ENCODE measurements around the gene ANTXR2.

Gene ANTXR2

GRCh38 chr4:80026100-80026499 is 46.9 kb downstream of the ANTXR2 start:
- peaks cover 21% of the 10 kb centered on the region for H3K36me3 Mint-ChIP-seq
- H3K27me3 Mint-ChIP-seq = no peaks in the 10 kb centered on the region
- no peak overlapping the region for H3K4me3 Mint-ChIP-seq
- H3K4me1 Mint-ChIP-seq = no peaks in the 10 kb centered on the region
- no peaks in the 10 kb centered on the region for H3K9me3 Mint-ChIP-seq
- H3K27ac Mint-ChIP-seq = no peak overlapping the region

- Mint-ChIP-seq H3K9me3 (no peaks in the 10 kb centered on the region), H3K27ac (no peak overlapping the region), H3K36me3 (peaks cover 21% of the 10 kb centered on the region), H3K4me3 (no peak overlapping the region), H3K4me1 (no peaks in the 10 kb centered on the region), H3K27me3 (no peaks in the 10 kb centered on the region)
Observed at GRCh38 chr4:80024335-80024734, 48.7 kb downstream of the ANTXR2 start.

DNA sequence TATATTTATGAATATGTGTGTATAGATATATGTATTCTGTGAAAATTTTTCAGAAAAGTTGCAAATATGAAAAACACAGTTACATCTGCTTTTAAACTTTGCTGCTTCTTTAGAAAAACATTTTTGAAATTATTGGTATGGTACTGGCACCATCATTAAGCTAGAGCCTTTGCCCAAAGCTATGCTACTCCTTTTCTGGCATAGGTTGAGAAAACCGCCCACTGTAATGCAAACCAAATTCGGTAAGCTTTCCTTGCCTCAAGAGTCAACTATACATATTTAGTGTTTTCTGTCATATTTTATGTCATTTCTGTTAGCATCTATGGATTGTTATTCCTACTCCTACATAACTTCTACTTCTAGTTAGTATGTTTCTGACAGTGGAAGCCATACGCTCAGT is 50.7 kb downstream of the ANTXR2 start:
- Mint-ChIP-seq H3K27me3 (no peaks in the 10 kb centered on the region), H3K27ac (no peak overlapping the region), H3K4me3 (no peak overlapping the region), H3K9me3 (no peaks in the 10 kb centered on the region), H3K36me3 (peaks cover 22% of the 10 kb centered on the region), H3K4me1 (no peaks in the 10 kb centered on the region)

DNA sequence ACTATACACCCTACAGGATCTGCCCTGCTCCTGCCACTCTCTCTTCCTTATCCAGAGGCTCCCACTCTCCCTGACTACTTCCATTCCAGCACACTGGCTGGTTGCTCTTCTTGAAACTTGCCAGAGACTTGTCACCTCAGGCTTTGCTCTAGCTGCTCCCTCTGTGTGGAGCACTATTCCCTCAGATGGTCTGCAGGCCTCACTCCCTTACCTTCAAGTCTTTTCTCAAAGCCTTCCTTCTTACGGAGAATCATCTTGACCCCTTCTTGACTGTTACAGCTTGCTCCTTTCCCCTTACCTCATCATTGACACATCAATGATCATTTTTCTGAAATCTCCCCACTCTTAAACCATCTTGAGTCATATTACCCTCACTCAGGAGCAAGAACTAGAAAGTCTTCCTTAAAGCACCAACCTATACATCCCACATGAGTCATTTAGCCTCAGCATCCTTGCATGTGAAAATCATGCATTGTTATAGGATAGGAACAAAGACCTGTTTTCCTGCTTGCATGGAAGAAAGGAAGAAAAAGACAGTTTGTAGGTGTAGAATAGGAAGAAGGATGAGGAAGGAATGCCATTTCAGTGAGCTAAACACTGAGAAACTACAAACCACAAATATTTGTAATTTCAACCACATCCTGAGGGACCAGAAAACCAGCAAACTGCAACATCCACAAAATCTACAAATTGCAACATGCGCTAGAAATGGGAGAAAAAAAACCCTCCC is 55.7 kb downstream of the ANTXR2 start:
- H3K36me3 Mint-ChIP-seq = peaks cover 11% of the 10 kb centered on the region
- H3K4me3 Mint-ChIP-seq = no peak overlapping the region
- no peaks in the 10 kb centered on the region for H3K9me3 Mint-ChIP-seq
- H3K27me3 Mint-ChIP-seq = no peaks in the 10 kb centered on the region
- no peak overlapping the region for H3K27ac Mint-ChIP-seq
- no peaks in the 10 kb centered on the region for H3K4me1 Mint-ChIP-seq

DNA sequence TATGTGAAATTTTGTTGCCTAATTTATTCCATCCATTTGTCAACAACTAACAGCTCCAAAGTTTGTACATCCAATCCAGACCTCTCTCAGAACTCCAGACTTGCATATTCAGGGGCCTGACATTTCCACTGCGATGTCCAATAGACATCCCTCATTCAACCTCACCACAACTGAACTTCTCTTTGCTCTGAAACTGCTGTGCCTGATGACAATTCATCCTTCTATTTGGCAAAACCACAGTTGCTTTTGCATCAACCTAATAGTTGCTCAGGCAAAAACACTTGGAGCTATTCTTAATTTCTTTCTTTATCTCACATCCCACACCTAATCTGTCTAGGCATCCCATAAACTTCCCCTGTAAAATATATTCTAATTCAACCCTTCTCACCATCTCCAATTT is 56.5 kb downstream of the ANTXR2 start:
- Mint-ChIP-seq H3K27ac (no peak overlapping the region), H3K9me3 (no peaks in the 10 kb centered on the region), H3K4me3 (no peak overlapping the region), H3K36me3 (peaks cover 7% of the 10 kb centered on the region), H3K4me1 (peaks cover 5% of the 10 kb centered on the region), H3K27me3 (no peaks in the 10 kb centered on the region)

GRCh38 chr4:80015407-80016189 is 57.4 kb downstream of the ANTXR2 start:
- Mint-ChIP-seq H3K27ac (no peak overlapping the region), H3K4me1 (peaks cover 9% of the 10 kb centered on the region), H3K9me3 (no peaks in the 10 kb centered on the region), H3K27me3 (no peaks in the 10 kb centered on the region), H3K36me3 (peaks cover 7% of the 10 kb centered on the region), H3K4me3 (no peak overlapping the region)

GRCh38 chr4:80014531-80014930 is 58.5 kb downstream of the ANTXR2 start:
- no peaks in the 10 kb centered on the region for H3K9me3 Mint-ChIP-seq
- no peaks in the 10 kb centered on the region for H3K27me3 Mint-ChIP-seq
- peaks cover 18% of the 10 kb centered on the region for H3K4me1 Mint-ChIP-seq
- H3K4me3 Mint-ChIP-seq = no peak overlapping the region
- H3K27ac Mint-ChIP-seq = no peak overlapping the region
- H3K36me3 Mint-ChIP-seq = peaks cover 10% of the 10 kb centered on the region

DNA sequence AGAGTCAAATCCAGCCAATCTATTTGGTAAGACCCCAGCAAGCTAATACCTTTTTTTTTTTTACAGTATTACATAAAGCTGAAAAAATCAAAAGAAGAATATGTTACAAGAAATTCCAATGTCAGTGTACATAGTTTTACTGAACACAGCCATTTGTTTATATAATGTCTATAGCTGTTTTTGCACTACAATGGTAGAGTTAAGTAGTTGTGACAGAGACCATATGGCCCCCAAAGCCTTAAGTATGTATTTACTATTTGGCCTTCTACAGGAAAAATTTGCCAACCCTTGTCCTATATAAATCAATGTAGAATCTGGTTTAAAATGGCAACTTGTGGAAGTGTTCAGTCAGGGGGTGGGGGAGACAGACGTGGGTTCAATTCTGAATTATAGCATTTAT is 60.7 kb downstream of the ANTXR2 start:
- Mint-ChIP-seq H3K4me3 (no peak overlapping the region), H3K27me3 (no peaks in the 10 kb centered on the region), H3K36me3 (peaks cover 16% of the 10 kb centered on the region), H3K9me3 (no peaks in the 10 kb centered on the region), H3K27ac (no peak overlapping the region), H3K4me1 (peaks cover 34% of the 10 kb centered on the region)

DNA sequence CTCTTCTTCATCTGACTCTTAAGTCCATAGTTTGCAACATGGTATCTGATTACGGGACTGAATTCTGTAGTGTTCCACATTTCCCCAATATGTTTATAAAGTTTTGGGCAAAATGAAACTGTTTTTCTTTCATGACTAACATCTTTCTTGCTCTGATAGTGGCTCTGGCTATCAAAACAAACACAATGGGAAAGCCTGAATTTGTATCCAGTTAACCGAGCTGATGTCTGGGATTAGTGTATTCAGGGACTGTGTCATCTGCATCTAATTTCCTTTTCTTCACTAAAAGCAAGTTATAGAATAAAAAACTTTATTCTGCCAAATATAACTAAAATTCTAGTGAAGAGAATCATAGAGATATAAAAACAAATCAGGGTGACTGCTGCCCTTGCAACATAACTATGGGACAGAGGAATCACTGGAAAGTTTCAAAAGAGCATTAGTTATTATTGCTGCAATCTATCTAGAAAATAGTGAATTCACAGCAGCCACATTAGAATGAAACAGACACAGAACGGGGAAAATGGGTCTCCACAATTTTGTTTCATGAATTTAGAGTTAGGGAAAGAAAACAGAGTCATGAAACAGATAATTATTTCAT is 61.3 kb downstream of the ANTXR2 start:
- Mint-ChIP-seq H3K27me3 (no peaks in the 10 kb centered on the region), H3K9me3 (no peaks in the 10 kb centered on the region), H3K4me3 (no peak overlapping the region), H3K4me1 (peaks cover 39% of the 10 kb centered on the region), H3K36me3 (peaks cover 19% of the 10 kb centered on the region), H3K27ac (no peak overlapping the region)

DNA sequence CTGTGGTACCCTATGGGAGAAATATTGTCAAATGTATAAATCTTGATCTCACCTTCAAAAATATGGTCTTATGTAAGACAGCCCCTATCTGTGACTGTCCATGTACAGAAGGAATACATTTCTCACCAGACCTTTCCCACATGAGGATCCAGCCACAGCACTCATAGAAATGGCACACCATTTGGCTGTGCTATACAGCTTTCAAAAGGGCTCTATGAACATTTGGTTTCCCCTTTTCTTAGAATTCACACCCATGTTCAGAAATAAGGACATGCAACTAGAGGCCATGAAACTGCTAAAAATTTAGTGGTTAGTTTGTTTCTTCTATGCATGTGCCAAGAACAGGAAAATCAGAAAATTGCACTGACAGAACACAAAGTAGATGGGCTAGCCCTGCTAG is 62.7 kb downstream of the ANTXR2 start:
- Mint-ChIP-seq H3K27me3 (no peaks in the 10 kb centered on the region), H3K4me3 (no peak overlapping the region), H3K27ac (no peak overlapping the region), H3K9me3 (no peaks in the 10 kb centered on the region), H3K4me1 (peaks cover 51% of the 10 kb centered on the region), H3K36me3 (peaks cover 27% of the 10 kb centered on the region)

- no peaks in the 10 kb centered on the region for H3K9me3 Mint-ChIP-seq
- H3K36me3 Mint-ChIP-seq = peaks cover 28% of the 10 kb centered on the region
- no peak overlapping the region for H3K27ac Mint-ChIP-seq
- no peaks in the 10 kb centered on the region for H3K27me3 Mint-ChIP-seq
- no peak overlapping the region for H3K4me3 Mint-ChIP-seq
- peaks cover 51% of the 10 kb centered on the region for H3K4me1 Mint-ChIP-seq
Observed at GRCh38 chr4:80009806-80010205, 63.2 kb downstream of the ANTXR2 start.

GRCh38 chr4:80008971-80009370 is 64.1 kb downstream of the ANTXR2 start:
- Mint-ChIP-seq H3K9me3 (no peaks in the 10 kb centered on the region), H3K4me1 (peaks cover 51% of the 10 kb centered on the region), H3K27ac (peak overlapping the region; percentile 46), H3K36me3 (peaks cover 33% of the 10 kb centered on the region), H3K4me3 (no peak overlapping the region), H3K27me3 (no peaks in the 10 kb centered on the region)

- H3K9me3 Mint-ChIP-seq = no peaks in the 10 kb centered on the region
- peaks cover 33% of the 10 kb centered on the region for H3K36me3 Mint-ChIP-seq
- no peak overlapping the region for H3K27ac Mint-ChIP-seq
- H3K27me3 Mint-ChIP-seq = no peaks in the 10 kb centered on the region
- no peak overlapping the region for H3K4me3 Mint-ChIP-seq
- peaks cover 51% of the 10 kb centered on the region for H3K4me1 Mint-ChIP-seq
Observed at GRCh38 chr4:80008351-80008750, 64.7 kb downstream of the ANTXR2 start.

GRCh38 chr4:80007745-80008149 is 65.3 kb downstream of the ANTXR2 start:
- Mint-ChIP-seq H3K27me3 (no peaks in the 10 kb centered on the region), H3K4me1 (peaks cover 51% of the 10 kb centered on the region), H3K36me3 (peaks cover 33% of the 10 kb centered on the region), H3K9me3 (no peaks in the 10 kb centered on the region), H3K4me3 (no peak overlapping the region), H3K27ac (no peak overlapping the region)

- H3K27me3 Mint-ChIP-seq = no peaks in the 10 kb centered on the region
- peaks cover 35% of the 10 kb centered on the region for H3K36me3 Mint-ChIP-seq
- H3K9me3 Mint-ChIP-seq = no peaks in the 10 kb centered on the region
- no peak overlapping the region for H3K4me3 Mint-ChIP-seq
- H3K27ac Mint-ChIP-seq = no peak overlapping the region
- peaks cover 51% of the 10 kb centered on the region for H3K4me1 Mint-ChIP-seq
Observed at GRCh38 chr4:80006935-80007744, 65.9 kb downstream of the ANTXR2 start.
